Stimulated activated CD4-positive, alpha-beta T cell treated with anti-CD3 and anti-CD28 coated beads, Interleukin-1b, Interleukin-23, amount 100 ng/mL, for 1 hour (primary cell): ENCODE results near the gene FBXO38.

Source experiments
- DNase-seq, 2 donors: peaks; one replicate each; pipeline ENCODE4 v3.0.0-alpha.2; 2020; ENCODE audit warnings: low read depth in 2 of 2

Gene FBXO38

DNA sequence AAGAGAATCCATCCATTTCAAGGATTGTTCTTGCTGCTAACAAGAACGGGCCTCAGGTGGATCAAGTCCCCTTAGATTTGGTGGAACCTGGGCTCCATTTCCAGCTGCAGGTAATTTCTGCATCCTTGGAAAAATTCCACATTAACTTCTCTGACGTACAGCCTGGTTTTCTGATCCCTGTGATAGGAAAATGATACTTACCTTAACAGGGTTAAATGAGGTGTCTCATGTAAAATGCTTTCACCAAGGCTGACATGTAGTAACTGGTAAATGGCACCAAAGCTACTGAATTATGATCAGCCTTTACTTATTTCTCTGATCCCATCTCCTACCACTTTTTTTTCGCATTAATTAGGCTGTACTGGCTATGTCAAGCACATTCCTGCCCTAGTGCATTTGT, 93.7 kb downstream of the FBXO38 start:
- DNase-seq, result no peak

DNA sequence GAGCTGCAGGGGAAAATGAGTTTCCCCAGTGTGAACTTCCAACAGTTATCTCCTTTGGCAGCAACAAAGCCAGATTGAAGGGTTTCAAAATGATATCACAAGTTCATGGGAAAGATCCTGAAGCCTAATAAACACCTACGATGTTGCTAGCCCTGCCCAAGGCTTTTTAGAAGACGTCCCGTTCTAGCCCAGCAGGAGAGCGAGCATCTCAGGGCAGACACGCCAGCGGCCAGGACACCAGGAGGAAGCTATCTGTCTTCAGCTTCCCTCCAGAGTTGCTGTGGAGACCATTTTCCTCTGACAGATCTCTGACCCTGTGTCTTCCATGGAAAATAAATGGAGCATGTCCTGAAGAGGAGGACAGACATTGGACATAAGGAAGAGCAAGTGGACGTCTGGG, 98.4 kb downstream of the FBXO38 start:
- no peak for DNase-seq

DNA sequence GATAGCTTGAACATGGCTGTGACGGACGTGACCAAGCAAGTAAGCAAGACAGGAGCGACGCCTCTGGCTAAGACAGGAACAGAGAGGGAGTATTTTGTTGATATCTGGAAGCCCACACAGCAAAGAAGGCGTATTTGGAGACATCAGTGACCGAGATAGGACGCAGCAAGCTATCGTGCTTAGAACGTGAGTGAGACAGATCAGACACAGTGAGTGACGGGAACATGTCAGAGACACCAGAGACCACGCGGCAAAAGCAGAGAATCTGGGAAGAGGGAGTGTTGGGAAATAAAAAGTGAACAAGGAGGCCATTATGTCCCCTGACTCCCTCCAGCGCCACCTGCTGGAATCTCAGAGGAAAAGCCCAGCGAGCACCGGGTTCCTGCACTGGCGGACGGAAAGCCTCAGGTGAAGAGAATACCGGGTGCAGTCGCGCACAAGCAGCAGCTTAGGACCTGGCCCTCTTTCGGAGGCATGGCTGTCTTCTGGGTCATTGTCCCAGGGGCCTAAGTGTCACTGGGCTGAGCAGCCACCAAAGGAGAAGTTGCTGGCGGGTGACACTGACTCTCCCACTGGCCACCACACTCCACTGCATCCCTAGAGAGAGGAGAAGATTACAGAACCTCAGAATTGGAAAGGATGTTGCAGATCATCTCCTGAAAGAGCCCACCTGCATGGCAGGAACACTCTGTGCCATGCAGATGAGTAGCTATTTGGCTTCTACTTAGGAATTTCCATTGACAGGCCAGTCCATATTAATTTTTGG, 99.1 kb downstream of the FBXO38 start:
- DNase-seq, result peak in 1 of 2 donors; percentile 29

GRCh38 chr5:148483750-148484149, 100.0 kb downstream of the FBXO38 start:
- no peak for DNase-seq

DNA sequence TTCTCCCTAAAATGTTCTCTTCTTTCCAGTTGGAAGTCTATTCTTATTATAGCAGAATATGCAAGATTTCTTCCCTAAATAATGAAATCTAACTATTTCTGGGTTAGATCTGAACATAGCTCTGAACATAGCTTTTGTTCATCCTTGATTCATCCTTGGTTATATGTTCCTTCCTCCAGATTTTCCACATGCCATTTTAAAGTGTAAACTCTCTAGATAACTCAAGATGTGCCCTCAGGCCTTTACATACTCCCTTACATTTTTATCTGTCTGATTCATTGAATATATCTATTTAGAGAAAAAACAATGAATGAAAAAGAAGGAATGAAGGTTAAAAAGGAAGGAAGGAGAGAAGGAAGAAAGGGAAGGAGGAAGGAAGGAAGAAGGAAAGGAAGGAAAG, 100.9 kb downstream of the FBXO38 start:
- no peak for DNase-seq

GRCh38 chr5:148486456-148486855, 102.7 kb downstream of the FBXO38 start:
- DNase-seq, result no peak

- DNase-seq, result no peak
Measured at GRCh38 chr5:148488757-148489156, 105.0 kb downstream of the FBXO38 start.

GRCh38 chr5:148491015-148491792, 107.4 kb downstream of the FBXO38 start:
- DNase-seq, result no peak

- no peak for DNase-seq
Measured at GRCh38 chr5:148491793-148492184, 108.0 kb downstream of the FBXO38 start.

DNA sequence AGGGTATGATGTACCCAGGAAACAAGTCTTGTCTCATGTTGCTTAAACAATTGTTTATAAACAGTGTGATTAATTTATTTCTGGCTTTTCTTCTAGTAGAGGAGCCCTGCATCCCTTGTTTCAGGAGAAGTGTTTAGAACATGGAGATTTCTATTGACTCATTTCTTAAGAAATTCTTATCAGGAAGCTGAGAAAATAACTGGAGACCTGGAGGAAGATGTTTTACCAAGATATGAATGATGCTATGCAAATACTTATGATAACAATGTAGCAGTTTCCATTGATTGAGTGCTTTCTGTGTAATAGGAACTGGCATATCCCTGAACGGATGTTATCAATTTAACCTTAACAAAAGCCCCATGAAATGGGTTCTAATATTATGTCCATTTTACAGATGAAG, 108.6 kb downstream of the FBXO38 start:
- DNase-seq, result no peak
